ENCODE data around the gene METAP1. TPM values are rescaled to one million over a fixed set of nuclear protein-coding genes. Genes with fewer than 3 reads are reported as not detected.
A peak's percentile ranks its signal among the peaks of the same experiment; 100 is the strongest.

Gene METAP1
- total RNA-seq, 3 donors from 2014 or later (not counting 1 experiment from before 2014, with no cell fraction given), result 41.1 to 54.3 (median 41.5) TPM

DNA sequence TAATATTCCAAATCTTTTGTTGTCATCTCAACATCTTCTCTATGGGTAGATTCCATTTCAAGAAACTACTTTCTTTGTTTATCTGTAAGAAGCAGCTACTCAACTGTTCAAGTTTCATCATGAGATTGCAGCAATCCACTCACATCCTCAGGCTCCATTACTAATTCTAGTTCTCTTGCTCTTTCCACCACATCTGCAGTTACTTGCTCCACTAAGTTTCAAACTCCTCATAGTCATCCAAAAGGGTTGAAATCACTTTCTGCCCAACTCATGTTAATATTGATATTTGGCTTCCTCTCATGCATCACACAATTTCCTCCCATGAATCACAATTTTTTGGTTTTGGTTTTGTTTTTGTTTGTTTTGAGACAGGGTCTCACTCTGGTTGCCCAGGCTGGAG is 57.4 kb downstream of the METAP1 start:
- Histone ChIP-seq H3K4me1 (ENCODE audit: control insufficient read depth, insufficient read depth, low read length) (no peaks in the 10 kb centered on the region), H3K27me3 (ENCODE audit: control insufficient read depth, insufficient read depth, low read length) (no peaks in the 10 kb centered on the region), H3K4me3 (ENCODE audit: low read length) (no peak overlapping the region), H3K27ac (ENCODE audit: low read length) (no peak overlapping the region), H3K36me3 (ENCODE audit: control insufficient read depth, insufficient read depth, low read length) (peaks cover 35% of the 10 kb centered on the region), H3K9me3 (ENCODE audit: control insufficient read depth, insufficient read depth, low read length) (no peaks in the 10 kb centered on the region)
- Mint-ChIP-seq H3K4me3 (no peak overlapping the region), H3K4me1 (peaks cover 9 to 18% of the 10 kb centered on the region in 2 donors), H3K9me3 (no peaks in the 10 kb centered on the region), H3K27ac (peak overlapping the region in 1 of 2 donors; percentile 52), H3K27me3 (ENCODE audit: low read depth in 2 of 2) (no peaks in the 10 kb centered on the region), H3K36me3 (peaks cover 17% of the 10 kb centered on the region)
- TF ChIP-seq, protein P1, sequence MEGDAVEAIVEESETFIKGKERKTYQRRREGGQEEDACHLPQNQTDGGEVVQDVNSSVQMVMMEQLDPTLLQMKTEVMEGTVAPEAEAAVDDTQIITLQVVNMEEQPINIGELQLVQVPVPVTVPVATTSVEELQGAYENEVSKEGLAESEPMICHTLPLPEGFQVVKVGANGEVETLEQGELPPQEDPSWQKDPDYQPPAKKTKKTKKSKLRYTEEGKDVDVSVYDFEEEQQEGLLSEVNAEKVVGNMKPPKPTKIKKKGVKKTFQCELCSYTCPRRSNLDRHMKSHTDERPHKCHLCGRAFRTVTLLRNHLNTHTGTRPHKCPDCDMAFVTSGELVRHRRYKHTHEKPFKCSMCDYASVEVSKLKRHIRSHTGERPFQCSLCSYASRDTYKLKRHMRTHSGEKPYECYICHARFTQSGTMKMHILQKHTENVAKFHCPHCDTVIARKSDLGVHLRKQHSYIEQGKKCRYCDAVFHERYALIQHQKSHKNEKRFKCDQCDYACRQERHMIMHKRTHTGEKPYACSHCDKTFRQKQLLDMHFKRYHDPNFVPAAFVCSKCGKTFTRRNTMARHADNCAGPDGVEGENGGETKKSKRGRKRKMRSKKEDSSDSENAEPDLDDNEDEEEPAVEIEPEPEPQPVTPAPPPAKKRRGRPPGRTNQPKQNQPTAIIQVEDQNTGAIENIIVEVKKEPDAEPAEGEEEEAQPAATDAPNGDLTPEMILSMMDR (IDR thresholded peaks at IDR 0.05), result no peak
- ATAC-seq (no peak), DNase-seq (no peak)
- intact Hi-C loops (cut with micrococcal nuclease), result no loop called here

DNA sequence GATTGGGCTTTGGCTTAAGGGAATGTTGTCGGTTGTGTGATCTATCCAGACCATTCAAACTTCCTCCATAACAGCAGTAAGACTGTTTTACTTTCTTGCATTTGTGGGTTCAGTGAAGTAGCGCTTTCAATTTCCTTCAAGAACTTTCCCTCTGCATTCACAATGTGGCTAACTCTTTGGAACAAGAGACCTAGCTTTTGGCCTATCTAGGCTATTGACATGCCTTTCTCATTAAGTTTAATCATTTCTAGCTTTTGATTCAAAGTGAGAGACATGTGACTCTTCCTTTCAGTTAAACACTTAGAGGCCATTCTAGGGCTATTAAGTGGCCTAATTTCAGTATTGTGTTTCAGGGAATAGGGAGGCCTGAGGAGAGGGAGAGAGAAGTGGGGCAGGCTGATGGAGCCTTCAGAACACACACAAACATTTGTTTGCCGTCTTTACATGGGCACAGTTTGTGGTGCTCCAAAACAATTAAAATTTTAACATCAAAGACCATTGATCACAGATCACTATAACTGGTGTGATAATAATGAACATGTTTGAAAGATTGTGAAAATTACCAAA is 59.0 kb downstream of the METAP1 start:
- Histone ChIP-seq H3K27me3 (ENCODE audit: control insufficient read depth, insufficient read depth, low read length) (no peaks in the 10 kb centered on the region), H3K9me3 (ENCODE audit: control insufficient read depth, insufficient read depth, low read length) (no peaks in the 10 kb centered on the region), H3K36me3 (ENCODE audit: control insufficient read depth, insufficient read depth, low read length) (peaks cover 37% of the 10 kb centered on the region), H3K4me1 (ENCODE audit: control insufficient read depth, insufficient read depth, low read length) (no peaks in the 10 kb centered on the region), H3K27ac (ENCODE audit: low read length) (no peak overlapping the region), H3K4me3 (ENCODE audit: low read length) (no peak overlapping the region)
- H3K27me3 Mint-ChIP-seq (ENCODE audit: low read depth in 2 of 2), result no peaks in the 10 kb centered on the region
- H3K4me1 Mint-ChIP-seq, result peaks cover 9 to 18% of the 10 kb centered on the region in 2 donors
- ATAC-seq (no peak), DNase-seq (no peak)
- intact Hi-C loops (cut with micrococcal nuclease), result no loop called here
- TF ChIP-seq, protein P1 (IDR thresholded peaks at IDR 0.05), result no peak
- H3K27ac Mint-ChIP-seq, result peak overlapping the region in 1 of 2 donors; percentile 47
- no peak overlapping the region for H3K4me3 Mint-ChIP-seq
- H3K9me3 Mint-ChIP-seq, result no peaks in the 10 kb centered on the region
- H3K36me3 Mint-ChIP-seq, result peaks cover 11% of the 10 kb centered on the region
- WGBS (ENCODE audit: insufficient coverage), result 67% methylated on average over 1 of the region's 3 CpGs

DNA sequence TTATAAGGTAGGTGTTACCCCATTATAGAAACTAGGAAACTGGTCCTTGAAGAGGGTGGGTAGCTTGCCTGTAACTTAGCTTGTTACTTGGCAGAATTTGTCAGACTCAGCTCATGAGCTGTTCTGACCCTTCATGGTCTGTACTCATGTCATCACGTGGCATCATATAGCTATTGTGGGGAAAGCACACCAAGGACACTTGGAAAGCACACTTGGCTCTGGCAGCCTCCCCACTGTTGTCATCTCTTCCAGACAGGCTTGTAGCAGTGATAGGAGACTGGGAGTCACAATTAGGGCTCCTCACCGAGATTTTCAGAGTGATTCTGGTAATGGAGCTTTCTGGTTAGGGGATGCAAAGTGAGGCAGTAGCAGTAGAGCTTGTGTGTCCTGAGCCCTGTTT is 62.7 kb downstream of the METAP1 start:
- Histone ChIP-seq H3K4me3 (ENCODE audit: low read length) (no peak overlapping the region), H3K4me1 (ENCODE audit: control insufficient read depth, insufficient read depth, low read length) (no peaks in the 10 kb centered on the region), H3K9me3 (ENCODE audit: control insufficient read depth, insufficient read depth, low read length) (no peaks in the 10 kb centered on the region), H3K27ac (ENCODE audit: low read length) (no peak overlapping the region), H3K36me3 (ENCODE audit: control insufficient read depth, insufficient read depth, low read length) (peaks cover 35% of the 10 kb centered on the region), H3K27me3 (ENCODE audit: control insufficient read depth, insufficient read depth, low read length) (no peaks in the 10 kb centered on the region)
- DNase-seq (no peak), ATAC-seq (no peak)
- H3K4me1 Mint-ChIP-seq, result peaks cover 8 to 9% of the 10 kb centered on the region in 2 donors
- H3K4me3 Mint-ChIP-seq, result no peak overlapping the region
- H3K27ac Mint-ChIP-seq, result peak overlapping the region in 1 of 2 donors; percentile 5
- no peaks in the 10 kb centered on the region for H3K9me3 Mint-ChIP-seq
- intact Hi-C loops (cut with micrococcal nuclease), result loop anchor here (5.0 kb wide), 2 partner anchors 131 to 591 kb away; partner anchors contain the start of gene EIF4E
- H3K36me3 Mint-ChIP-seq, result peaks cover 15% of the 10 kb centered on the region
- WGBS (ENCODE audit: insufficient coverage), result 100% methylated on average over 2 of the region's 2 CpGs
- H3K27me3 Mint-ChIP-seq (ENCODE audit: low read depth in 2 of 2), result no peaks in the 10 kb centered on the region
- TF ChIP-seq, protein P1 (IDR thresholded peaks at IDR 0.05), result no peak

DNA sequence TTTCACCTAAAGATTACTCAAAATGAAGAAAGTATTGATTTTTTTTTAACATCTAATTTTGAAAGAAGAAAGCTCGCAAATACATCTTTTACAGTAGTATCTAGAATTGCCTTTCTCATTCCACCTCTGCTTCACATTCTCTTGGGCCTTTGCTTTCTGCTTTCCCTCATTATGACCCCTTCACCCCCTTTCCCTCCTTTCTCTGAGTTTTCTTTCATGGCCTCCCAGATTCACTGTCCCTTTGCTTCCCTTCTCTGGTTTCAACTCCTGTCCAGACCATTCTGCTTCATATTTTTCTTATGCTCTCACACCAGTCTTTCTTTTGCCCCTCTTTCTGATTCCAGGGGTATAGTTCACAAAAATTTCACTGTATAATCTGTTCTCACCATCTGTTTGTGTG is 64.0 kb downstream of the METAP1 start:
- Histone ChIP-seq H3K9me3 (ENCODE audit: control insufficient read depth, insufficient read depth, low read length) (no peaks in the 10 kb centered on the region), H3K4me3 (ENCODE audit: low read length) (no peak overlapping the region), H3K27me3 (ENCODE audit: control insufficient read depth, insufficient read depth, low read length) (no peaks in the 10 kb centered on the region), H3K27ac (ENCODE audit: low read length) (no peak overlapping the region), H3K4me1 (ENCODE audit: control insufficient read depth, insufficient read depth, low read length) (no peaks in the 10 kb centered on the region), H3K36me3 (ENCODE audit: control insufficient read depth, insufficient read depth, low read length) (peaks cover 34% of the 10 kb centered on the region)
- Mint-ChIP-seq H3K27me3 (ENCODE audit: low read depth in 2 of 2) (no peaks in the 10 kb centered on the region), H3K36me3 (peaks cover 15% of the 10 kb centered on the region), H3K4me3 (no peak overlapping the region), H3K27ac (no peak overlapping the region), H3K4me1 (peaks cover 8 to 9% of the 10 kb centered on the region in 2 donors), H3K9me3 (no peaks in the 10 kb centered on the region)
- DNase-seq (no peak), ATAC-seq (no peak)
- WGBS (ENCODE audit: insufficient coverage), result 100% methylated on average over 1 of the region's 1 CpG
- TF ChIP-seq, protein P1 (IDR thresholded peaks at IDR 0.05), result no peak
- intact Hi-C loops (cut with micrococcal nuclease), result loop anchor here (5.0 kb wide), 2 partner anchors 132 to 592 kb away; partner anchors contain the start of gene EIF4E

Data from natural killer cell (primary cell).